SK-N-MC (cell line): ENCODE data around the gene KRTAP9-2.

ENCODE experiments used
- EZH2 ChIP-seq: fragments of 200-600 bp; sonication (generic); IDR thresholded peaks from one replicate; pipeline ENCODE4 v1.6.1; 2017; ENCODE audit warnings: antibody characterized with exemption
- FOXP2 ChIP-seq: optimal IDR thresholded peaks from 2 replicates; pipeline ENCODE3; 2011; ENCODE audit warnings: mild to moderate bottlenecking, moderate library complexity; ENCODE audit not compliant: insufficient read depth; ENCODE audit errors: extremely low read length, control extremely low read depth
- POLR2AphosphoS5 ChIP-seq: IDR thresholded peaks from 2 replicates; pipeline ENCODE4 v1.6.1; 2012; ENCODE audit warnings: mild to moderate bottlenecking, low read depth, low read length, borderline replicate concordance

DNA sequence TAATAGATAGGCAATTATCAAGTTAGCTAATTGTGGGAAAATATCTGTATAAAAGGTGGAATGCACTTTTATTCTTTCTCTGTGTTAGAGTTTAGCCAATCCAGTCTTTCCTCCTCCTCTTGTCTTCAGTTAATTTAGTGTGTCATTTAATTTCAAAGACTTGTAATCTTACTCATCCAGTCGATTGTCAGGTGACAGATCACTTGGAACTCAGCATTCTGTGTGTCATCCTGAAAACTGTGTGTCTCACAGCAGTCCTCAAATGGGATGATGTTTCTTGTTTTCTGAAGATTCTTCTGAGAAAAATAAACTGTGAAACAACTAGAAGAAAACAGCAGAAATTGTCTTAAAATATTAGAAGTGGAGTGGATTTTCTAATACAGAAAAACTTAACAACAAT lies 41.4 kb upstream of the KRTAP9-2 start:
- TF ChIP-seq EZH2: no peak
- no peak for TF ChIP-seq POLR2AphosphoS5
- TF ChIP-seq FOXP2: no peak
